A549 (cell line): ENCODE data around the gene SDHB. TPM values are rescaled to one million over a fixed set of nuclear protein-coding genes. Genes with fewer than 3 reads are reported as not detected.

Source experiments
- ATAC-seq, 2 experiments: fragments of 200-7000 bp in 1 of 2; fragments of >200 bp in 1 of 2; cut with Nextera tagmentation in 1 of 2; cut with Tn5 transposase in 1 of 2; 3 replicates each; pipeline versions ENCODE4 v1.8.0 to v1.9.1; 2018 to 2020; ENCODE audit warnings: mild to moderate bottlenecking in 1 of 2, moderate library complexity in 1 of 2
- CTCF ChIA-PET: fragments of 300-600 bp; sonication (Branson Sonifier 250); formaldehyde crosslinking; extraction: SDS; loops from one replicate; lab custom pipeline; 2021; ENCODE audit warnings: antibody characterized with exemption, inconsistent platforms; lab: Yijun Ruan, JAX
- POLR2A ChIA-PET: fragments of 350-600 bp; formaldehyde crosslinking; extraction: SDS; loops from one replicate; lab custom pipeline; 2021; ENCODE audit warnings: antibody characterized with exemption, inconsistent platforms; lab: Yijun Ruan, JAX
- DNase-seq, 2 experiments: peaks; one replicate each; pipeline versions ENCODE4 v3.0.0 to v3.0.0-alpha.2; 2011 to 2016; ENCODE audit warnings: low read depth in 1 of 2, low spot score in 1 of 2
- FAIRE-seq: peaks from 2 replicates; lab custom pipeline; 2011; peaks lifted over from hg19 to GRCh38; lab: Jason Lieb, UNC
- H3K27ac ChIP-seq, 2 experiments: fragments of >200 bp; sonication (Bioruptor Twin); formaldehyde crosslinking; 3 replicates each; pipeline ENCODE4 v1.5.1; 2016 to 2017
- H3K4me1 ChIP-seq: fragments of >200 bp; sonication (Bioruptor Twin); formaldehyde crosslinking; 3 replicates; pipeline ENCODE4 v1.6.1; 2016
- H3K4me2 ChIP-seq: fragments of >200 bp; sonication (Bioruptor Twin); formaldehyde crosslinking; 3 replicates; pipeline ENCODE4 v1.6.1; 2016
- H3K4me3 ChIP-seq: fragments of >200 bp; sonication (Bioruptor Twin); formaldehyde crosslinking; 3 replicates; pipeline ENCODE4 v1.5.1; 2016
- H3K9me3 ChIP-seq: fragments of >200 bp; sonication (Bioruptor Twin); formaldehyde crosslinking; 3 replicates; pipeline ENCODE4 v1.6.1; 2016
- CBX8 ChIP-seq: fragments of 200-600 bp; sonication (generic); IDR thresholded peaks from 2 replicates; pipeline ENCODE4 v1.6.1; 2016
- ESRRA ChIP-seq: fragments of 150-350 bp; IDR thresholded peaks from 2 replicates; pipeline ENCODE4 v1.6.1; 2014; ENCODE audit warnings: mild to moderate bottlenecking, low read length, borderline replicate concordance
- FOSL2 ChIP-seq, 2 experiments: fragments of 450-650 bp in 1 of 2; fragments of >200 bp in 1 of 2; sonication (Bioruptor Twin) in 1 of 2; formaldehyde crosslinking; IDR thresholded peaks; 2 replicates each; pipeline versions ENCODE4 v1.5.0 to v1.6.1; 2016 to 2020; ENCODE audit warnings: mild to moderate bottlenecking in 1 of 2, moderate library complexity in 1 of 2
- FOXS1 ChIP-seq: fragments of 250-450 bp; sonication (Bioruptor Pico); IDR thresholded peaks from 2 replicates; pipeline ENCODE4 v1.5.0; 2020; ENCODE audit warnings: mild to moderate bottlenecking, moderate library complexity
- GATA3 ChIP-seq: IDR thresholded peaks from 2 replicates; pipeline ENCODE4 v1.6.1; 2012; ENCODE audit warnings: borderline replicate concordance
- HEYL ChIP-seq: fragments of 250-450 bp; sonication (Bioruptor Pico); IDR thresholded peaks from 2 replicates; pipeline ENCODE4 v1.8.0; 2021; ENCODE audit warnings: mild to moderate bottlenecking, moderate library complexity
- JUNB ChIP-seq: fragments of >200 bp; sonication (Bioruptor Twin); formaldehyde crosslinking; IDR thresholded peaks from 2 replicates; pipeline ENCODE4 v1.6.1; 2016
- KDM5A ChIP-seq: fragments of 200-600 bp; sonication (generic); IDR thresholded peaks from 2 replicates; pipeline ENCODE4 v1.6.1; 2016; ENCODE audit warnings: antibody characterized with exemption, mild to moderate bottlenecking
- MAZ ChIP-seq: fragments of 150-350 bp; IDR thresholded peaks from 2 replicates; pipeline ENCODE4 v1.6.1; 2014; ENCODE audit warnings: antibody characterized with exemption, low read depth, low read length, borderline replicate concordance
- NPAS2 ChIP-seq: fragments of 250-450 bp; sonication (Bioruptor Pico); IDR thresholded peaks from 2 replicates; pipeline ENCODE4 v1.8.0; 2022; ENCODE audit warnings: mild to moderate bottlenecking, moderate library complexity, borderline replicate concordance
- PHF8 ChIP-seq: fragments of 200-600 bp; sonication (generic); IDR thresholded peaks from 2 replicates; pipeline ENCODE4 v1.6.1; 2016; ENCODE audit warnings: low read depth, mild to moderate bottlenecking, antibody characterized with exemption, moderate library complexity, borderline replicate concordance
- RFX5 ChIP-seq: fragments of 450-650 bp; IDR thresholded peaks from 2 replicates; pipeline ENCODE4 v1.7.1; 2014; ENCODE audit warnings: antibody characterized with exemption, mild to moderate bottlenecking, moderate library complexity
- TP53 ChIP-seq: fragments of 250-450 bp; sonication (Bioruptor Pico); IDR thresholded peaks from 2 replicates; pipeline ENCODE4 v1.5.0; 2021; ENCODE audit warnings: mild to moderate bottlenecking, moderate library complexity
- ZC3H11A ChIP-seq: fragments of 450-650 bp; IDR thresholded peaks from 2 replicates; pipeline ENCODE4 v1.6.1; 2014; ENCODE audit warnings: antibody characterized with exemption, mild to moderate bottlenecking
- ZFP36 ChIP-seq: fragments of 450-650 bp; IDR thresholded peaks from 2 replicates; pipeline ENCODE4 v1.6.1; 2014; ENCODE audit warnings: borderline replicate concordance; ENCODE audit not compliant: partially characterized antibody
- ZSCAN20 ChIP-seq: fragments of 250-450 bp; sonication (Bioruptor Pico); IDR thresholded peaks from 2 replicates; pipeline ENCODE4 v1.8.0; 2022; ENCODE audit warnings: mild to moderate bottlenecking, moderate library complexity
- WGBS: methylation state at CpG from one replicate; pipeline ENCODE4 v1.1.6; 2017; ENCODE audit errors: missing lambda C conversion rate; 5-methylcytosine and 5-hydroxymethylcytosine counted together
- polyA plus RNA-seq, 4 experiments: library from polyadenylated mRNA; depleted of rRNA in 3 of 4; stranded (reverse); fragments of >200 nt; fragmentation: RNase III in 1 of 4; extraction: RNeasy Plus Mini Kit Qiagen cat#74134 plus additional on column Dnase treatment in 1 of 4; gene quantifications; 2 replicates in 3 of 4; 3 replicates in 1 of 4; pipeline ENCODE4 v1.2.3, GENCODE V29; 2011 to 2017
- TF ChIP-seq, protein P1 (sequence below): IDR thresholded peaks from 2 replicates; pipeline ENCODE4 v1.6.1; 2012
- TF ChIP-seq, protein P2 (sequence below): fragments of 250-450 bp; sonication (Bioruptor Pico); IDR thresholded peaks from 2 replicates; pipeline ENCODE4 v1.5.0; 2020; ENCODE audit warnings: low read depth, mild to moderate bottlenecking, moderate library complexity
- TF ChIP-seq, protein P3 (sequence below): fragments of 150-350 bp; IDR thresholded peaks from 2 replicates; pipeline ENCODE4 v1.6.1; 2014; ENCODE audit warnings: low read depth, mild to moderate bottlenecking, low read length
- TF ChIP-seq, protein P4 (sequence below): fragments of >200 bp; sonication (Bioruptor Twin); formaldehyde crosslinking; IDR thresholded peaks from 2 replicates; pipeline ENCODE4 v1.6.1; 2016

The SDHB gene
- polyA plus RNA-seq, 2 of the 4 experiments (the other 2 are of a cell fraction) = 114 to 262 TPM

DNA sequence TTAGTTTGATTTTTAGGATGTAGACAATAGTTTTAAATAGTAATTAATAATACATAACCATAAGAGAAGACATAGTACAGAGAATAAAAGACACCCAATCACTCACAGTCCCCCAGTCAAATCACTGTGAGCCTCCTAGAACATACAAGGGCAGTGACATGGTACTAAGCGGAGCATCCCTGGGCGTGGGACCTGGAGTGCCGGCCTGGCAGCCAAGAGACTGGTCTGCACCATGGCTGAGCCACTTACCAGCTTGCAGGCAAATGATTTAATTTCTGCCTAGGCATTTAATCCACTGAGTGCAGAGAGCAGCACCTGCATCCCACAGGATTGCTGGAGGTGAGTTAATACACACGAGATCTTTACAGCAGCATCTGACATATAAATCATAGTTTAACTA lies 20.4 kb downstream of the SDHB start:
- POLR2A ChIA-PET = no interaction called here

DNA sequence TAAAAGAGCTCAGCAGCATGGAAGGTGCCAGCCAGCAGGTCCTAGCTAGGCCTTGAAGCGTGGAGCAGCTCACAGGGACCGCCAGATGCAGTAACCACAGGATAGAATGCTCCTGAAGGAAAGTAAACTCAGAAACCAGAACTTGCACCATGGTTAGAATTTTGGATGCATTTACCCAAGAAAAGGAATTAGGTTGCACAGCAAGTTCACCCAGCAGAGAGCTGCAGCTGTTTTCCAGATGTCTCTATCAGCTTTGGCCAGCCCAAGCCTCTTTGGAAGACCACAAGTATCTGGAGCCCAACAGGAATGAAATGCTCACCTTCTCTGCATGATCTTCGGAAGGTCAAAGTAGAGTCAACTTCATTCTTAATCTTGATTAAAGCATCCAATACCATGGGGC lies 21.1 kb downstream of the SDHB start:
- H3K4me3 ChIP-seq = no peak overlapping the region
- DNase-seq = no peak
- no peak for TF ChIP-seq PHF8
- TF ChIP-seq RFX5 = no peak
- TF ChIP-seq, protein P1, sequence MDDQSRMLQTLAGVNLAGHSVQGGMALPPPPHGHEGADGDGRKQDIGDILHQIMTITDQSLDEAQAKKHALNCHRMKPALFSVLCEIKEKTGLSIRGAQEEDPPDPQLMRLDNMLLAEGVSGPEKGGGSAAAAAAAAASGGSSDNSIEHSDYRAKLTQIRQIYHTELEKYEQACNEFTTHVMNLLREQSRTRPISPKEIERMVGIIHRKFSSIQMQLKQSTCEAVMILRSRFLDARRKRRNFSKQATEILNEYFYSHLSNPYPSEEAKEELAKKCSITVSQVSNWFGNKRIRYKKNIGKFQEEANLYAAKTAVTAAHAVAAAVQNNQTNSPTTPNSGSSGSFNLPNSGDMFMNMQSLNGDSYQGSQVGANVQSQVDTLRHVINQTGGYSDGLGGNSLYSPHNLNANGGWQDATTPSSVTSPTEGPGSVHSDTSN = no peak
- TF ChIP-seq MAZ = no peak
- TF ChIP-seq FOXS1 (CRISPR knock-in tag) = no peak
- TF ChIP-seq ZC3H11A = no peak
- TF ChIP-seq ZFP36 = no peak
- TF ChIP-seq, all 56 proteins: peak for 0
- H3K27ac ChIP-seq = no peak overlapping the region
- ChIA-PET CTCF (interaction anchor here (0.8 to 2.6 kb wide), 5 partner anchors 13 to 81 kb away, joined by 3 to 13 read pairs (median 6); no protein-coding TSS in a partner anchor), POLR2A (no interaction called here)
- H3K4me2 ChIP-seq = no peak overlapping the region
- H3K9me3 ChIP-seq = no peaks in the 10 kb centered on the region
- H3K4me1 ChIP-seq = no peaks in the 10 kb centered on the region
- no peak for FAIRE-seq
- ATAC-seq = no peak
- 95% methylated on average over 3 of the region's 3 CpGs for WGBS

More for the DNA sequence above, 20.4 kb downstream of the SDHB start:
- Histone ChIP-seq H3K4me2 (no peak overlapping the region), H3K9me3 (no peaks in the 10 kb centered on the region), H3K27ac (no peak overlapping the region), H3K4me1 (no peaks in the 10 kb centered on the region), H3K4me3 (no peak overlapping the region)
- no peak for DNase-seq
- FAIRE-seq = no peak
- CTCF ChIA-PET = interaction anchor here (1.0 to 2.6 kb wide), 5 partner anchors 12 to 82 kb away, joined by 3 to 13 read pairs (median 6); no protein-coding TSS in a partner anchor
- no peak for ATAC-seq
- TF ChIP-seq, protein P2, sequence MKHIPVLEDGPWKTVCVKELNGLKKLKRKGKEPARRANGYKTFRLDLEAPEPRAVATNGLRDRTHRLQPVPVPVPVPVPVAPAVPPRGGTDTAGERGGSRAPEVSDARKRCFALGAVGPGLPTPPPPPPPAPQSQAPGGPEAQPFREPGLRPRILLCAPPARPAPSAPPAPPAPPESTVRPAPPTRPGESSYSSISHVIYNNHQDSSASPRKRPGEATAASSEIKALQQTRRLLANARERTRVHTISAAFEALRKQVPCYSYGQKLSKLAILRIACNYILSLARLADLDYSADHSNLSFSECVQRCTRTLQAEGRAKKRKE (CRISPR knock-in tag) = no peak
- no peak for TF ChIP-seq NPAS2
- no peak for TF ChIP-seq KDM5A
- no peak for TF ChIP-seq ESRRA
- TF ChIP-seq FOSL2 (IDR thresholded peaks at IDR 0.05) = no peak
- TF ChIP-seq FOSL2 (CRISPR knock-in tag; IDR thresholded peaks at IDR 0.05) = no peak
- no peak for TF ChIP-seq ZSCAN20 (CRISPR knock-in tag)
- no peak for TF ChIP-seq TP53 (CRISPR knock-in tag)
- no peak for TF ChIP-seq HEYL (CRISPR knock-in tag)
- TF ChIP-seq CBX8 = no peak
- TF ChIP-seq, protein P1 = no peak
- no peak for TF ChIP-seq RFX5
- no peak for TF ChIP-seq GATA3
- no peak for TF ChIP-seq PHF8
- no peak for TF ChIP-seq FOXS1 (CRISPR knock-in tag)
- no peak for TF ChIP-seq JUNB
- TF ChIP-seq, protein P3, sequence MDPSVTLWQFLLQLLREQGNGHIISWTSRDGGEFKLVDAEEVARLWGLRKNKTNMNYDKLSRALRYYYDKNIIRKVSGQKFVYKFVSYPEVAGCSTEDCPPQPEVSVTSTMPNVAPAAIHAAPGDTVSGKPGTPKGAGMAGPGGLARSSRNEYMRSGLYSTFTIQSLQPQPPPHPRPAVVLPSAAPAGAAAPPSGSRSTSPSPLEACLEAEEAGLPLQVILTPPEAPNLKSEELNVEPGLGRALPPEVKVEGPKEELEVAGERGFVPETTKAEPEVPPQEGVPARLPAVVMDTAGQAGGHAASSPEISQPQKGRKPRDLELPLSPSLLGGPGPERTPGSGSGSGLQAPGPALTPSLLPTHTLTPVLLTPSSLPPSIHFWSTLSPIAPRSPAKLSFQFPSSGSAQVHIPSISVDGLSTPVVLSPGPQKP = no peak
- TF ChIP-seq, protein P4, sequence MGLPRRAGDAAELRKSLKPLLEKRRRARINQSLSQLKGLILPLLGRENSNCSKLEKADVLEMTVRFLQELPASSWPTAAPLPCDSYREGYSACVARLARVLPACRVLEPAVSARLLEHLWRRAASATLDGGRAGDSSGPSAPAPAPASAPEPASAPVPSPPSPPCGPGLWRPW = no peak
- WGBS = 86% methylated on average over 4 of the region's 4 CpGs
